ENCODE data around the gene BBS2.

The BBS2 gene

DNA sequence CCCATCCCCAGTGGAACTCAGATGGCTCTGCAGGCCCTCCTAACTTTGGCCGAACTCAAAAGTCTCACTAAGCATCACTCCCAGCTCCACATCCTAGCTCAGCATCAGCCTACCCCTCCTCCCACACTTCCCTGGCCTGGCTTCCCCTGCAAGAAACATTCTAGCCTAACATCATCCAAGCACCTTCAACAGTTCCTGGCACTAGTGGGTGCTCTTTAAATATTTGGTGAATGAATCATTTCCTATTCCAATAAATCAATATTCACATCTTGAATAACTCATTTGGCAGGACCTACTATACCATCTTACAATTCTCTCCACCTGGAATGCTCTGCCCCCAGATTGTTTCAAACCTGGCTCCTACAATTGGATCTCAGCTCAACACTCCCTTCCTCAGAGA lies 11.0 kb upstream of the BBS2 start:
- Histone ChIP-seq H3K9me3 (ENCODE audit: control insufficient read depth, low read length) (no peaks in the 10 kb centered on the region), H3K27ac (no peak overlapping the region), H3K27me3 (ENCODE audit: control insufficient read depth, insufficient read depth, low read length) (no peaks in the 10 kb centered on the region), H3K36me3 (ENCODE audit: control insufficient read depth, insufficient read depth, low read length) (no peaks in the 10 kb centered on the region), H3K4me2 (ENCODE audit: low read length) (no peak overlapping the region), H3K9ac (no peak overlapping the region), H2AFZ (no peak overlapping the region), H3K4me1 (no peaks in the 10 kb centered on the region), H3K4me3 (ENCODE audit: low read depth, low read length) (no peak overlapping the region), H3K79me2 (no peaks in the 10 kb centered on the region)
- TF ChIP-seq CTCF (IDR thresholded peaks at IDR 0.05), result no peak

GRCh38 chr16:56525236-56525635 lies 5.4 kb upstream of the BBS2 start:
- H3K27ac ChIP-seq, result no peak overlapping the region
- H2AFZ ChIP-seq, result no peak overlapping the region
- no peak overlapping the region for H3K9ac ChIP-seq

GRCh38 chr16:56520251-56520577 lies 390 bp upstream of the BBS2 start:
- Histone ChIP-seq H2AFZ (peak overlapping the region; percentile 92), H3K27ac (peak overlapping the region; percentile 96), H3K4me3 (ENCODE audit: low read depth, low read length) (peak overlapping the region; percentile 92), H3K9me3 (ENCODE audit: control insufficient read depth, low read length) (no peaks in the 10 kb centered on the region), H3K27me3 (ENCODE audit: control insufficient read depth, insufficient read depth, low read length) (no peaks in the 10 kb centered on the region), H3K9ac (no peak overlapping the region), H3K4me2 (ENCODE audit: low read length) (peak overlapping the region; percentile 79), H3K36me3 (ENCODE audit: control insufficient read depth, insufficient read depth, low read length) (no peaks in the 10 kb centered on the region), H3K4me1 (peaks cover 15% of the 10 kb centered on the region), H3K79me2 (peaks cover 10% of the 10 kb centered on the region)
- TF ChIP-seq CTCF (IDR thresholded peaks at IDR 0.05), result no peak

More at GRCh38 chr16:56525236-56525635, 5.4 kb upstream of the BBS2 start:
- H3K4me3 ChIP-seq (ENCODE audit: low read depth, low read length), result no peak overlapping the region
- no peaks in the 10 kb centered on the region for H3K79me2 ChIP-seq
- H3K4me1 ChIP-seq, result peaks cover 3% of the 10 kb centered on the region
- H3K9me3 ChIP-seq (ENCODE audit: control insufficient read depth, low read length), result no peaks in the 10 kb centered on the region
- H3K4me2 ChIP-seq (ENCODE audit: low read length), result no peak overlapping the region
- no peaks in the 10 kb centered on the region for H3K36me3 ChIP-seq (ENCODE audit: control insufficient read depth, insufficient read depth, low read length)
- no peaks in the 10 kb centered on the region for H3K27me3 ChIP-seq (ENCODE audit: control insufficient read depth, insufficient read depth, low read length)
- TF ChIP-seq CTCF (IDR thresholded peaks at IDR 0.05), result no peak

GRCh38 chr16:56518425-56518824 lies 1.4 kb downstream of the BBS2 start:
- Histone ChIP-seq H3K4me3 (ENCODE audit: low read depth, low read length) (peak overlapping the region; percentile 92), H3K9me3 (ENCODE audit: control insufficient read depth, low read length) (no peaks in the 10 kb centered on the region), H3K27me3 (ENCODE audit: control insufficient read depth, insufficient read depth, low read length) (no peaks in the 10 kb centered on the region), H3K9ac (no peak overlapping the region), H3K4me2 (ENCODE audit: low read length) (peak overlapping the region; percentile 36), H3K27ac (no peak overlapping the region), H2AFZ (no peak overlapping the region), H3K79me2 (peaks cover 14% of the 10 kb centered on the region), H3K36me3 (ENCODE audit: control insufficient read depth, insufficient read depth, low read length) (no peaks in the 10 kb centered on the region), H3K4me1 (peaks cover 24% of the 10 kb centered on the region)
- no peak for TF ChIP-seq CTCF (IDR thresholded peaks at IDR 0.05)

DNA sequence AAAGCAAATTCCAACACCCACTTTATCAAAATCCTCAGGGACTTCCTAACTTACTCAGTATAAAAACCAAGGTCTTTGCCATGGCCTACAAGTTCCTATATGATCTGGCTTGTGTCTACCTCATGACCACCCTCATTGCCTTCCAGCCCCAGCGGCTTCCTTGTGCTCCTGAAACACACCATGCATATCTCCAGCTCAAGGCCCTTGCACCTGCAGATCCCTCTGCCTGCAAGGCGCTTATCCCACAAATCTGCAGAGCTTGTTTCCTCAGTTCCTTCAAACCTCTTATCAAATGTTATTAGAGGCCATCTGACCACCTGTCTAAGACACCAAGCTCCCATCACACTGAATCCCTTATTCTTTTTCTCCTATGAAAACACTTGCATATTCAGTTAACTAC lies 2.6 kb downstream of the BBS2 start:
- TF ChIP-seq CTCF (IDR thresholded peaks at IDR 0.05), result no peak
- Histone ChIP-seq H3K4me1 (peaks cover 24% of the 10 kb centered on the region), H3K9me3 (ENCODE audit: control insufficient read depth, low read length) (no peaks in the 10 kb centered on the region), H3K36me3 (ENCODE audit: control insufficient read depth, insufficient read depth, low read length) (no peaks in the 10 kb centered on the region), H3K4me2 (ENCODE audit: low read length) (peak overlapping the region; percentile 10), H3K27me3 (ENCODE audit: control insufficient read depth, insufficient read depth, low read length) (no peaks in the 10 kb centered on the region), H3K79me2 (peaks cover 19% of the 10 kb centered on the region), H3K4me3 (ENCODE audit: low read depth, low read length) (no peak overlapping the region), H3K27ac (no peak overlapping the region), H3K9ac (no peak overlapping the region), H2AFZ (no peak overlapping the region)
